WTC11 (cell line): Measurements from ENCODE around the gene DKK3. TPM values are rescaled to one million over a fixed set of nuclear protein-coding genes. Genes with fewer than 3 reads are reported as not detected.

Experiments
- ATAC-seq: fragments of 200-7000 bp; cut with Tn5 transposase; 2 replicates; pipeline ENCODE4 v1.10.0; 2021; ENCODE audit warnings: mild to moderate bottlenecking, moderate library complexity
- CTCF ChIA-PET: fragments of 300-600 bp; sonication (Branson Sonifier 250); formaldehyde crosslinking; loops from one replicate; lab custom pipeline; 2021; ENCODE audit warnings: antibody characterized with exemption; lab: Charles Lee
- POLR2A ChIA-PET: fragments of 350-600 bp; sonication (Branson Sonifier 250); formaldehyde crosslinking; loops from one replicate; lab custom pipeline; 2021; ENCODE audit warnings: antibody characterized with exemption; lab: Charles Lee
- DNase-seq: peaks from one replicate; pipeline ENCODE4 v3.0.0; 2021; ENCODE audit warnings: low spot score
- H3K27ac Mint-ChIP-seq: 2 replicates; pipeline ENCODE4 v1.8.0; 2021; ENCODE audit warnings: mixed read lengths
- H3K27me3 Mint-ChIP-seq: 2 replicates; pipeline ENCODE4 v1.8.0; 2021; ENCODE audit warnings: low read depth, mild to moderate bottlenecking, moderate library complexity, mixed read lengths
- H3K36me3 Mint-ChIP-seq: 2 replicates; pipeline ENCODE4 v1.8.0; 2021; ENCODE audit warnings: mixed read lengths
- H3K4me1 Mint-ChIP-seq: 2 replicates; pipeline ENCODE4 v1.8.0; 2022; ENCODE audit warnings: mixed read lengths
- H3K4me3 Mint-ChIP-seq: 2 replicates; pipeline ENCODE4 v1.8.0; 2021; ENCODE audit warnings: mild to moderate bottlenecking, moderate library complexity, mixed read lengths
- H3K9me3 Mint-ChIP-seq: 2 replicates; pipeline ENCODE4 v1.8.0; 2021; ENCODE audit warnings: mixed read lengths
- ETV6 ChIP-seq: sonication (generic); formaldehyde crosslinking; IDR thresholded peaks from 2 replicates; pipeline ENCODE4 v1.8.1; 2022; ENCODE audit warnings: mild to moderate bottlenecking, missing genetic modification reagents
- FOXP1 ChIP-seq: sonication (generic); formaldehyde crosslinking; IDR thresholded peaks from 2 replicates; pipeline ENCODE4 v1.8.0; 2022; ENCODE audit warnings: missing genetic modification reagents, mild to moderate bottlenecking, moderate library complexity, borderline replicate concordance
- OVOL2 ChIP-seq: fragments of 250-450 bp; sonication (Bioruptor Pico); IDR thresholded peaks from 2 replicates; pipeline ENCODE4 v1.9.0; 2021; ENCODE audit warnings: mild to moderate bottlenecking, borderline replicate concordance
- SMAD4 ChIP-seq: sonication (generic); formaldehyde crosslinking; IDR thresholded peaks from 2 replicates; pipeline ENCODE4 v1.8.0; 2022; ENCODE audit warnings: mild to moderate bottlenecking, missing genetic modification reagents
- STAT6 ChIP-seq: sonication (generic); formaldehyde crosslinking; conservative IDR thresholded peaks from 2 replicates; pipeline ENCODE4 v1.8.1; 2023; ENCODE audit warnings: mild to moderate bottlenecking, low read depth, missing genetic modification reagents, moderate library complexity
- TCF7 ChIP-seq: sonication (generic); formaldehyde crosslinking; IDR thresholded peaks from 2 replicates; pipeline ENCODE4 v1.8.0; 2022; ENCODE audit warnings: mild to moderate bottlenecking, low read depth, missing genetic modification reagents, moderate library complexity
- TEAD4 ChIP-seq: sonication (generic); formaldehyde crosslinking; IDR thresholded peaks from 2 replicates; pipeline ENCODE4 v1.8.0; 2022; ENCODE audit warnings: mild to moderate bottlenecking, missing genetic modification reagents
- TP53 ChIP-seq: sonication (generic); formaldehyde crosslinking; IDR thresholded peaks from 2 replicates; pipeline ENCODE4 v1.8.1; 2023; ENCODE audit warnings: mild to moderate bottlenecking, missing genetic modification reagents
- ZMAT4 ChIP-seq: fragments of 250-450 bp; sonication (Bioruptor Pico); IDR thresholded peaks from 2 replicates; pipeline ENCODE4 v1.9.0; 2021; ENCODE audit warnings: mild to moderate bottlenecking
- ZNF138 ChIP-seq: sonication (generic); formaldehyde crosslinking; conservative IDR thresholded peaks from 2 replicates; pipeline ENCODE4 v1.8.1; 2022; ENCODE audit warnings: mild to moderate bottlenecking, moderate library complexity, missing genetic modification reagents
- ZNF512 ChIP-seq: sonication (generic); formaldehyde crosslinking; IDR thresholded peaks from 2 replicates; pipeline ENCODE4 v1.8.1; 2022; ENCODE audit warnings: missing genetic modification reagents, borderline replicate concordance
- total RNA-seq: library from RNA; stranded (reverse); gene quantifications from 3 replicates; pipeline ENCODE4 v1.2.3, GENCODE V29; 2021
- TF ChIP-seq, protein P1 (sequence below): sonication (generic); formaldehyde crosslinking; IDR thresholded peaks from 2 replicates; pipeline ENCODE4 v1.8.0; 2023; ENCODE audit warnings: missing genetic modification reagents, mild to moderate bottlenecking, borderline replicate concordance
- TF ChIP-seq, protein P2 (sequence below): sonication (generic); formaldehyde crosslinking; IDR thresholded peaks from 2 replicates; pipeline ENCODE4 v1.8.1; 2022; ENCODE audit warnings: low read depth, mild to moderate bottlenecking, moderate library complexity, missing genetic modification reagents, borderline replicate concordance
- TF ChIP-seq, protein P3 (sequence below): sonication (generic); formaldehyde crosslinking; IDR thresholded peaks from 2 replicates; pipeline ENCODE4 v1.8.0; 2022; ENCODE audit warnings: mild to moderate bottlenecking, missing genetic modification reagents
- TF ChIP-seq, protein P4 (sequence below): sonication (generic); formaldehyde crosslinking; IDR thresholded peaks from 2 replicates; pipeline ENCODE4 v1.8.0; 2023; ENCODE audit warnings: mild to moderate bottlenecking, missing genetic modification reagents

Gene DKK3
- total RNA-seq, 1 experiment from 2014 or later = 17.6 TPM

- DNase-seq = no peak
- Mint-ChIP-seq H3K27ac (no peak overlapping the region), H3K9me3 (no peaks in the 10 kb centered on the region), H3K4me3 (no peak overlapping the region), H3K27me3 (no peaks in the 10 kb centered on the region; the same call in 1 of the 2 replicates), H3K4me1 (peaks cover 19% of the 10 kb centered on the region), H3K36me3 (peaks cover 3% of the 10 kb centered on the region; the same call in 1 of the 2 replicates)
- ATAC-seq = no peak
- CTCF ChIA-PET = interaction anchor here (1.0 to 2.3 kb wide), 2 partner anchors 12 to 65 kb away, joined by 5 to 10 read pairs; no protein-coding TSS in a partner anchor
- POLR2A ChIA-PET = no interaction called here
- TF ChIP-seq ZNF138 (CRISPR knock-in tag) (no peak), TP53 (CRISPR knock-in tag) (no peak), STAT6 (CRISPR knock-in tag) (no peak), ETV6 (CRISPR knock-in tag) (no peak), OVOL2 (CRISPR knock-in tag) (no peak), SMAD4 (CRISPR knock-in tag) (no peak), ZMAT4 (CRISPR knock-in tag) (no peak), TEAD4 (no peak), TCF7 (CRISPR knock-in tag) (no peak)
- TF ChIP-seq, protein P1, sequence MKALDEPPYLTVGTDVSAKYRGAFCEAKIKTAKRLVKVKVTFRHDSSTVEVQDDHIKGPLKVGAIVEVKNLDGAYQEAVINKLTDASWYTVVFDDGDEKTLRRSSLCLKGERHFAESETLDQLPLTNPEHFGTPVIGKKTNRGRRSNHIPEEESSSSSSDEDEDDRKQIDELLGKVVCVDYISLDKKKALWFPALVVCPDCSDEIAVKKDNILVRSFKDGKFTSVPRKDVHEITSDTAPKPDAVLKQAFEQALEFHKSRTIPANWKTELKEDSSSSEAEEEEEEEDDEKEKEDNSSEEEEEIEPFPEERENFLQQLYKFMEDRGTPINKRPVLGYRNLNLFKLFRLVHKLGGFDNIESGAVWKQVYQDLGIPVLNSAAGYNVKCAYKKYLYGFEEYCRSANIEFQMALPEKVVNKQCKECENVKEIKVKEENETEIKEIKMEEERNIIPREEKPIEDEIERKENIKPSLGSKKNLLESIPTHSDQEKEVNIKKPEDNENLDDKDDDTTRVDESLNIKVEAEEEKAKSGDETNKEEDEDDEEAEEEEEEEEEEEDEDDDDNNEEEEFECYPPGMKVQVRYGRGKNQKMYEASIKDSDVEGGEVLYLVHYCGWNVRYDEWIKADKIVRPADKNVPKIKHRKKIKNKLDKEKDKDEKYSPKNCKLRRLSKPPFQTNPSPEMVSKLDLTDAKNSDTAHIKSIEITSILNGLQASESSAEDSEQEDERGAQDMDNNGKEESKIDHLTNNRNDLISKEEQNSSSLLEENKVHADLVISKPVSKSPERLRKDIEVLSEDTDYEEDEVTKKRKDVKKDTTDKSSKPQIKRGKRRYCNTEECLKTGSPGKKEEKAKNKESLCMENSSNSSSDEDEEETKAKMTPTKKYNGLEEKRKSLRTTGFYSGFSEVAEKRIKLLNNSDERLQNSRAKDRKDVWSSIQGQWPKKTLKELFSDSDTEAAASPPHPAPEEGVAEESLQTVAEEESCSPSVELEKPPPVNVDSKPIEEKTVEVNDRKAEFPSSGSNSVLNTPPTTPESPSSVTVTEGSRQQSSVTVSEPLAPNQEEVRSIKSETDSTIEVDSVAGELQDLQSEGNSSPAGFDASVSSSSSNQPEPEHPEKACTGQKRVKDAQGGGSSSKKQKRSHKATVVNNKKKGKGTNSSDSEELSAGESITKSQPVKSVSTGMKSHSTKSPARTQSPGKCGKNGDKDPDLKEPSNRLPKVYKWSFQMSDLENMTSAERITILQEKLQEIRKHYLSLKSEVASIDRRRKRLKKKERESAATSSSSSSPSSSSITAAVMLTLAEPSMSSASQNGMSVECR (CRISPR knock-in tag) = no peak
- TF ChIP-seq, protein P2, sequence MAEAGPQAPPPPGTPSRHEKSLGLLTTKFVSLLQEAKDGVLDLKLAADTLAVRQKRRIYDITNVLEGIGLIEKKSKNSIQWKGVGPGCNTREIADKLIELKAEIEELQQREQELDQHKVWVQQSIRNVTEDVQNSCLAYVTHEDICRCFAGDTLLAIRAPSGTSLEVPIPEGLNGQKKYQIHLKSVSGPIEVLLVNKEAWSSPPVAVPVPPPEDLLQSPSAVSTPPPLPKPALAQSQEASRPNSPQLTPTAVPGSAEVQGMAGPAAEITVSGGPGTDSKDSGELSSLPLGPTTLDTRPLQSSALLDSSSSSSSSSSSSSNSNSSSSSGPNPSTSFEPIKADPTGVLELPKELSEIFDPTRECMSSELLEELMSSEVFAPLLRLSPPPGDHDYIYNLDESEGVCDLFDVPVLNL (CRISPR knock-in tag) = no peak
Measured at GRCh38 chr11:11978792-11979487, 29.5 kb downstream of the DKK3 start.

GRCh38 chr11:11978098-11978637, 30.3 kb downstream of the DKK3 start:
- ChIA-PET CTCF (no interaction called here), POLR2A (no interaction called here)
- ATAC-seq = no peak
- DNase-seq = no peak
- Mint-ChIP-seq H3K27ac (no peak overlapping the region), H3K4me1 (peaks cover 22% of the 10 kb centered on the region), H3K36me3 (peaks cover 3% of the 10 kb centered on the region; the same call in 1 of the 2 replicates), H3K4me3 (no peak overlapping the region), H3K9me3 (no peaks in the 10 kb centered on the region), H3K27me3 (no peaks in the 10 kb centered on the region; the same call in 1 of the 2 replicates)
- TF ChIP-seq, protein P3, sequence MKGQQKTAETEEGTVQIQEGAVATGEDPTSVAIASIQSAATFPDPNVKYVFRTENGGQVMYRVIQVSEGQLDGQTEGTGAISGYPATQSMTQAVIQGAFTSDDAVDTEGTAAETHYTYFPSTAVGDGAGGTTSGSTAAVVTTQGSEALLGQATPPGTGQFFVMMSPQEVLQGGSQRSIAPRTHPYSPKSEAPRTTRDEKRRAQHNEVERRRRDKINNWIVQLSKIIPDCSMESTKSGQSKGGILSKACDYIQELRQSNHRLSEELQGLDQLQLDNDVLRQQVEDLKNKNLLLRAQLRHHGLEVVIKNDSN (CRISPR knock-in tag) = no peak
- TF ChIP-seq, protein P4, sequence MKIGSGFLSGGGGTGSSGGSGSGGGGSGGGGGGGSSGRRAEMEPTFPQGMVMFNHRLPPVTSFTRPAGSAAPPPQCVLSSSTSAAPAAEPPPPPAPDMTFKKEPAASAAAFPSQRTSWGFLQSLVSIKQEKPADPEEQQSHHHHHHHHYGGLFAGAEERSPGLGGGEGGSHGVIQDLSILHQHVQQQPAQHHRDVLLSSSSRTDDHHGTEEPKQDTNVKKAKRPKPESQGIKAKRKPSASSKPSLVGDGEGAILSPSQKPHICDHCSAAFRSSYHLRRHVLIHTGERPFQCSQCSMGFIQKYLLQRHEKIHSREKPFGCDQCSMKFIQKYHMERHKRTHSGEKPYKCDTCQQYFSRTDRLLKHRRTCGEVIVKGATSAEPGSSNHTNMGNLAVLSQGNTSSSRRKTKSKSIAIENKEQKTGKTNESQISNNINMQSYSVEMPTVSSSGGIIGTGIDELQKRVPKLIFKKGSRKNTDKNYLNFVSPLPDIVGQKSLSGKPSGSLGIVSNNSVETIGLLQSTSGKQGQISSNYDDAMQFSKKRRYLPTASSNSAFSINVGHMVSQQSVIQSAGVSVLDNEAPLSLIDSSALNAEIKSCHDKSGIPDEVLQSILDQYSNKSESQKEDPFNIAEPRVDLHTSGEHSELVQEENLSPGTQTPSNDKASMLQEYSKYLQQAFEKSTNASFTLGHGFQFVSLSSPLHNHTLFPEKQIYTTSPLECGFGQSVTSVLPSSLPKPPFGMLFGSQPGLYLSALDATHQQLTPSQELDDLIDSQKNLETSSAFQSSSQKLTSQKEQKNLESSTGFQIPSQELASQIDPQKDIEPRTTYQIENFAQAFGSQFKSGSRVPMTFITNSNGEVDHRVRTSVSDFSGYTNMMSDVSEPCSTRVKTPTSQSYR (CRISPR knock-in tag) = no peak
- TF ChIP-seq SMAD4 (CRISPR knock-in tag) = no peak
- TF ChIP-seq ZNF512 = no peak
- no peak for TF ChIP-seq FOXP1 (CRISPR knock-in tag)
